NCI-H446 (cell line): ENCODE results near the gene HDX.
"Not testable (repeated sequence)": the region's sequence is repeated elsewhere in the genome, so short reads cannot be mapped to it uniquely, and the experiment has no call there.

Experiments used
- DNase-seq, 2 experiments: peaks; one replicate each; lab custom pipeline; 2025; lab: John Stamatoyannopoulos, UW

Gene HDX

GRCh38 chrX:84501798-84502628 is at the start of gene HDX:
TSS of gene HDX (minus strand) at chrX:84502453. CDS start at chrX:84475397, 27,056 bp downstream.
- DNase-seq = peak; percentile 57 to 85

GRCh38 chrX:84541315-84541714 is 39.1 kb upstream of the HDX start:
- not testable (repeated sequence) for DNase-seq

GRCh38 chrX:84537627-84538026 is 35.4 kb upstream of the HDX start:
- DNase-seq = not testable (repeated sequence)

GRCh38 chrX:84488426-84488825 is 13.8 kb downstream of the HDX start:
- DNase-seq = no peak

- no peak for DNase-seq
Measured at GRCh38 chrX:84487365-84488353, 14.6 kb downstream of the HDX start.

- DNase-seq = no peak
Measured at GRCh38 chrX:84479086-84479485, 23.2 kb downstream of the HDX start.

- DNase-seq = no peak
Measured at GRCh38 chrX:84477114-84477513, 25.1 kb downstream of the HDX start.

- DNase-seq = no peak
Measured at GRCh38 chrX:84475596-84475995, 26.7 kb downstream of the HDX start.

- no peak for DNase-seq
Measured at GRCh38 chrX:84475101-84475500, 27.2 kb downstream of the HDX start.

- DNase-seq = peak; percentile 0 to 17
Measured at GRCh38 chrX:84469226-84469625, 33.0 kb downstream of the HDX start.

GRCh38 chrX:84467898-84468297 is 34.4 kb downstream of the HDX start:
- DNase-seq = no peak

GRCh38 chrX:84453351-84454246 is 48.7 kb downstream of the HDX start:
- DNase-seq = peak; percentile 5 to 50

- DNase-seq = no peak
Measured at GRCh38 chrX:84441143-84441542, 61.1 kb downstream of the HDX start.

GRCh38 chrX:84415140-84415539 is 87.1 kb downstream of the HDX start:
- DNase-seq = no peak

GRCh38 chrX:84363663-84364062 is 138.6 kb downstream of the HDX start:
- no peak for DNase-seq

- no peak for DNase-seq
Measured at GRCh38 chrX:84363051-84363450, 139.2 kb downstream of the HDX start.

- no peak for DNase-seq
Measured at GRCh38 chrX:84362184-84362838, 139.9 kb downstream of the HDX start.

- DNase-seq = no peak
Measured at GRCh38 chrX:84358271-84358670, 144.0 kb downstream of the HDX start.

GRCh38 chrX:84357296-84357695 is 145.0 kb downstream of the HDX start:
- DNase-seq = no peak

GRCh38 chrX:84340968-84341367 is 161.3 kb downstream of the HDX start:
- DNase-seq = no peak
